ENCODE results near the gene RNF180.

Gene RNF180

GRCh38 chr5:64286381-64286780 lies 120.7 kb downstream of the RNF180 start:
- TF ChIP-seq, protein P1, sequence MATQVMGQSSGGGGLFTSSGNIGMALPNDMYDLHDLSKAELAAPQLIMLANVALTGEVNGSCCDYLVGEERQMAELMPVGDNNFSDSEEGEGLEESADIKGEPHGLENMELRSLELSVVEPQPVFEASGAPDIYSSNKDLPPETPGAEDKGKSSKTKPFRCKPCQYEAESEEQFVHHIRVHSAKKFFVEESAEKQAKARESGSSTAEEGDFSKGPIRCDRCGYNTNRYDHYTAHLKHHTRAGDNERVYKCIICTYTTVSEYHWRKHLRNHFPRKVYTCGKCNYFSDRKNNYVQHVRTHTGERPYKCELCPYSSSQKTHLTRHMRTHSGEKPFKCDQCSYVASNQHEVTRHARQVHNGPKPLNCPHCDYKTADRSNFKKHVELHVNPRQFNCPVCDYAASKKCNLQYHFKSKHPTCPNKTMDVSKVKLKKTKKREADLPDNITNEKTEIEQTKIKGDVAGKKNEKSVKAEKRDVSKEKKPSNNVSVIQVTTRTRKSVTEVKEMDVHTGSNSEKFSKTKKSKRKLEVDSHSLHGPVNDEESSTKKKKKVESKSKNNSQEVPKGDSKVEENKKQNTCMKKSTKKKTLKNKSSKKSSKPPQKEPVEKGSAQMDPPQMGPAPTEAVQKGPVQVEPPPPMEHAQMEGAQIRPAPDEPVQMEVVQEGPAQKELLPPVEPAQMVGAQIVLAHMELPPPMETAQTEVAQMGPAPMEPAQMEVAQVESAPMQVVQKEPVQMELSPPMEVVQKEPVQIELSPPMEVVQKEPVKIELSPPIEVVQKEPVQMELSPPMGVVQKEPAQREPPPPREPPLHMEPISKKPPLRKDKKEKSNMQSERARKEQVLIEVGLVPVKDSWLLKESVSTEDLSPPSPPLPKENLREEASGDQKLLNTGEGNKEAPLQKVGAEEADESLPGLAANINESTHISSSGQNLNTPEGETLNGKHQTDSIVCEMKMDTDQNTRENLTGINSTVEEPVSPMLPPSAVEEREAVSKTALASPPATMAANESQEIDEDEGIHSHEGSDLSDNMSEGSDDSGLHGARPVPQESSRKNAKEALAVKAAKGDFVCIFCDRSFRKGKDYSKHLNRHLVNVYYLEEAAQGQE (IDR thresholded peaks at IDR 0.05; ENCODE audit: insufficient read depth in 1 of 2, low read depth in 2 of 2, low read length in 2 of 2), result no peak
- TF ChIP-seq POLR2AphosphoS5 (IDR thresholded peaks at IDR 0.05; ENCODE audit: low read depth, low read length) (no peak), TAF1 (IDR thresholded peaks at IDR 0.05; ENCODE audit: borderline replicate concordance, insufficient read depth, low read length) (no peak), FOXP2 (optimal IDR thresholded peaks at IDR 0.05; ENCODE audit: borderline replicate concordance, extremely low read depth, extremely low read length, insufficient read depth) (no peak), SIN3A (IDR thresholded peaks at IDR 0.05; ENCODE audit: borderline replicate concordance, insufficient read depth, low read length) (no peak)

- TF ChIP-seq, protein P1 (IDR thresholded peaks at IDR 0.05; ENCODE audit: insufficient read depth in 1 of 2, low read depth in 2 of 2, low read length in 2 of 2), result no peak
- TF ChIP-seq SIN3A (IDR thresholded peaks at IDR 0.05; ENCODE audit: borderline replicate concordance, insufficient read depth, low read length), result no peak
Observed at GRCh38 chr5:64292611-64293215, 127.1 kb downstream of the RNF180 start.

- TF ChIP-seq TAF1 (IDR thresholded peaks at IDR 0.05; ENCODE audit: borderline replicate concordance, insufficient read depth, low read length), result no peak
- no peak for TF ChIP-seq FOXP2 (optimal IDR thresholded peaks at IDR 0.05; ENCODE audit: borderline replicate concordance, extremely low read depth, extremely low read length, insufficient read depth)
- no peak for TF ChIP-seq SIN3A (IDR thresholded peaks at IDR 0.05; ENCODE audit: borderline replicate concordance, insufficient read depth, low read length)
- TF ChIP-seq, protein P1 (IDR thresholded peaks at IDR 0.05; ENCODE audit: insufficient read depth in 1 of 2, low read depth in 2 of 2, low read length in 2 of 2), result no peak
- TF ChIP-seq POLR2AphosphoS5 (IDR thresholded peaks at IDR 0.05; ENCODE audit: low read depth, low read length), result no peak
Observed at GRCh38 chr5:64295101-64295500, 129.5 kb downstream of the RNF180 start.

DNA sequence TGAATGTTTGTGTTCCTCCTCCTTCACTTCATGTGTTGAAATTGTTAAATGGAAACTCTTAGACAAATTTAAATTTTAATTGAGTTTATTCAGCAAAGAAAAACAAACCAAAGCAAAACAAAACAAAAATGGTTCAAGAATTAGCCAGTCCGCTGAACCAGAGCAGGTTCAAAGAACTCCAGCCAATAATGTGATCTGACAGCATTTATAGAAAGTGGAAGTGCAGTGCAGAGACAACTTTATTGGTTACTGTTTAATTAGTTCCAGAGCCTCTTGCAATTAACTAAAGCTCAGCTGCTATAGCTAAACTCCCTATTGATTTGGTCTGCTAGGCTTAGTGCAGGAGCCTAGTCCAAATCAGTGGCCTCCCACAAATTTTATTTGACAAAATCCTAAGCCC lies 132.9 kb downstream of the RNF180 start:
- no peak for TF ChIP-seq FOXP2 (optimal IDR thresholded peaks at IDR 0.05; ENCODE audit: borderline replicate concordance, extremely low read depth, extremely low read length, insufficient read depth)
- no peak for TF ChIP-seq SIN3A (IDR thresholded peaks at IDR 0.05; ENCODE audit: borderline replicate concordance, insufficient read depth, low read length)
- no peak for TF ChIP-seq TAF1 (IDR thresholded peaks at IDR 0.05; ENCODE audit: borderline replicate concordance, insufficient read depth, low read length)
- TF ChIP-seq, protein P1 (IDR thresholded peaks at IDR 0.05; ENCODE audit: insufficient read depth in 1 of 2, low read depth in 2 of 2, low read length in 2 of 2), result no peak
- no peak for TF ChIP-seq POLR2AphosphoS5 (IDR thresholded peaks at IDR 0.05; ENCODE audit: low read depth, low read length)

GRCh38 chr5:64299805-64300204 lies 134.2 kb downstream of the RNF180 start:
- TF ChIP-seq POLR2AphosphoS5 (IDR thresholded peaks at IDR 0.05; ENCODE audit: low read depth, low read length) (no peak), TAF1 (IDR thresholded peaks at IDR 0.05; ENCODE audit: borderline replicate concordance, insufficient read depth, low read length) (no peak), FOXP2 (optimal IDR thresholded peaks at IDR 0.05; ENCODE audit: borderline replicate concordance, extremely low read depth, extremely low read length, insufficient read depth) (no peak), SIN3A (IDR thresholded peaks at IDR 0.05; ENCODE audit: borderline replicate concordance, insufficient read depth, low read length) (no peak)
- TF ChIP-seq, protein P1 (IDR thresholded peaks at IDR 0.05; ENCODE audit: insufficient read depth in 1 of 2, low read depth in 2 of 2, low read length in 2 of 2), result no peak
